A549 (cell line): Measurements from ENCODE around the gene AMIGO2.

Experiments used
- BHLHE40 ChIP-seq: IDR thresholded peaks from 2 replicates; pipeline ENCODE4 v1.6.1; 2012; ENCODE audit warnings: low read depth, low read length, inconsistent platforms
- CBX2 ChIP-seq: fragments of 200-600 bp; sonication (generic); IDR thresholded peaks from 2 replicates; pipeline ENCODE4 v1.6.1; 2016; ENCODE audit warnings: low read depth, mild to moderate bottlenecking, borderline replicate concordance
- CEBPB ChIP-seq, 2 experiments: fragments of >200 bp in 1 of 2; sonication (Bioruptor Twin) in 1 of 2; formaldehyde crosslinking in 1 of 2; IDR thresholded peaks; 2 replicates each; pipeline ENCODE4 v1.6.1; 2012 to 2016
- CHD2 ChIP-seq: fragments of 150-350 bp; IDR thresholded peaks from 2 replicates; pipeline ENCODE4 v1.6.1; 2014; ENCODE audit warnings: low read length; ENCODE audit not compliant: partially characterized antibody
- HOXB5 ChIP-seq: fragments of 250-450 bp; sonication (Bioruptor Pico); IDR thresholded peaks from 2 replicates; pipeline ENCODE4 v1.5.0; 2020; ENCODE audit warnings: mild to moderate bottlenecking, moderate library complexity
- KDM5A ChIP-seq: fragments of 200-600 bp; sonication (generic); IDR thresholded peaks from 2 replicates; pipeline ENCODE4 v1.6.1; 2016; ENCODE audit warnings: antibody characterized with exemption, mild to moderate bottlenecking
- POLR2A ChIP-seq: IDR thresholded peaks from 2 replicates; pipeline ENCODE4 v1.6.1; 2012; ENCODE audit warnings: mild to moderate bottlenecking, low read length
- RAD21 ChIP-seq, 2 experiments: fragments of >200 bp in 1 of 2; sonication (Bioruptor Twin) in 1 of 2; formaldehyde crosslinking in 1 of 2; IDR thresholded peaks in 1 of 2; conservative IDR thresholded peaks in 1 of 2; 2 replicates in 1 of 2; 3 replicates in 1 of 2; pipeline ENCODE4 v1.6.1; 2012 to 2018; ENCODE audit warnings: inconsistent platforms in 1 of 2
- RCOR1 ChIP-seq: fragments of 150-350 bp; IDR thresholded peaks from 2 replicates; pipeline ENCODE4 v1.6.1; 2014; ENCODE audit warnings: antibody characterized with exemption, low read length, low read depth
- TF ChIP-seq, protein P1 (sequence below): fragments of >200 bp; sonication (Bioruptor Twin); formaldehyde crosslinking; IDR thresholded peaks from 3 replicates; pipeline ENCODE4 v1.5.1; 2016

DNA sequence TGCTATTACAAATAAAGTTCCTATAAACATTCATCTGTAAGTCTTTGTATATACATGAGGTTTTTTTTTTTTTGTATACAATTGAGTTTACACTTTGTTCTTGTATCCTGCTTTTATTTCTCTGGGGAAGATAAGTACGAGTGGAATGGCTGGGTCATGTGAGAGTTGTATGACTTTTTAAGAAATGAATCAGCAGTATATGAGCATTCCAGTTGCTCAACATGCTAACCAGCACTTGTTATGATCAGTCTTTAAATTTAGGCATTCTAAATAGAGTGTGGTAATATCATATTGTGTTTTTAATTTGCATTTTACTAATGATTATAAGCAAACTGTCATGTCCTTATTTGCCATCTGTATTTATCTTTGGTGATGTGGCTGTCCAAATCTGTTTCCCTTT is 44.7 kb upstream of the AMIGO2 start:
- TF ChIP-seq RCOR1 (no peak), POLR2A (no peak), CEBPB (IDR thresholded peaks at IDR 0.05) (no peak), CHD2 (no peak), HOXB5 (no peak), CBX2 (no peak), RAD21 (conservative IDR thresholded peaks at IDR 0.05 in 1 of 2, IDR thresholded peaks at IDR 0.05 in 1 of 2) (no peak), KDM5A (no peak), BHLHE40 (no peak)
- TF ChIP-seq, protein P1, sequence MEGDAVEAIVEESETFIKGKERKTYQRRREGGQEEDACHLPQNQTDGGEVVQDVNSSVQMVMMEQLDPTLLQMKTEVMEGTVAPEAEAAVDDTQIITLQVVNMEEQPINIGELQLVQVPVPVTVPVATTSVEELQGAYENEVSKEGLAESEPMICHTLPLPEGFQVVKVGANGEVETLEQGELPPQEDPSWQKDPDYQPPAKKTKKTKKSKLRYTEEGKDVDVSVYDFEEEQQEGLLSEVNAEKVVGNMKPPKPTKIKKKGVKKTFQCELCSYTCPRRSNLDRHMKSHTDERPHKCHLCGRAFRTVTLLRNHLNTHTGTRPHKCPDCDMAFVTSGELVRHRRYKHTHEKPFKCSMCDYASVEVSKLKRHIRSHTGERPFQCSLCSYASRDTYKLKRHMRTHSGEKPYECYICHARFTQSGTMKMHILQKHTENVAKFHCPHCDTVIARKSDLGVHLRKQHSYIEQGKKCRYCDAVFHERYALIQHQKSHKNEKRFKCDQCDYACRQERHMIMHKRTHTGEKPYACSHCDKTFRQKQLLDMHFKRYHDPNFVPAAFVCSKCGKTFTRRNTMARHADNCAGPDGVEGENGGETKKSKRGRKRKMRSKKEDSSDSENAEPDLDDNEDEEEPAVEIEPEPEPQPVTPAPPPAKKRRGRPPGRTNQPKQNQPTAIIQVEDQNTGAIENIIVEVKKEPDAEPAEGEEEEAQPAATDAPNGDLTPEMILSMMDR, result no peak
